Body of pancreas (tissue), 4 donors: ENCODE data around the gene ST3GAL3.

Experiments
- CTCF ChIP-seq, 7 experiments: fragments of 450-650 bp in 4 of 7; fragments of 200-600 bp in 3 of 7; sonication (generic) in 3 of 7; IDR thresholded peaks; one replicate each; pipeline ENCODE4 v1.5.1; 2016 to 2019; ENCODE audit warnings: antibody characterized with exemption in 7 of 7
- POLR2A ChIP-seq, 3 donors: fragments of 450-650 bp; IDR thresholded peaks; one replicate each; pipeline ENCODE4 v1.6.1; 2016; ENCODE audit warnings: antibody characterized with exemption in 3 of 3, mild to moderate bottlenecking in 2 of 3

GRCh38 chr1:43763497-43763973 lies 56.2 kb downstream of the ST3GAL3 start:
- peak; percentile 43 to 94 (median 88) for TF ChIP-seq CTCF (IDR thresholded peaks at IDR 0.05)
- TF ChIP-seq POLR2A (IDR thresholded peaks at IDR 0.05) = no peak
